IgD-negative memory B cell (primary cell): ENCODE measurements around the gene CDKN2B-AS1. TPM values are rescaled to one million over a fixed set of nuclear protein-coding genes. Genes with fewer than 3 reads are reported as not detected.

Source experiments
- H3K27ac Mint-ChIP-seq, 3 donors: one replicate each; pipeline ENCODE4 v1.8.0; 2020 to 2022; ENCODE audit warnings: mild to moderate bottlenecking in 3 of 3, mixed read lengths in 3 of 3, moderate library complexity in 1 of 3
- H3K27me3 Mint-ChIP-seq: one replicate; pipeline ENCODE4 v1.8.0; 2021; ENCODE audit warnings: mixed read lengths
- H3K36me3 Mint-ChIP-seq: one replicate; pipeline ENCODE4 v1.8.0; 2020; ENCODE audit warnings: mild to moderate bottlenecking, mixed read lengths
- H3K4me1 Mint-ChIP-seq, 3 donors: one replicate each; pipeline ENCODE4 v1.8.0; 2020 to 2022; ENCODE audit warnings: mixed read lengths in 3 of 3, mild to moderate bottlenecking in 1 of 3
- H3K4me3 Mint-ChIP-seq, 4 donors: one replicate each; pipeline ENCODE4 v1.8.0; 2020 to 2022; ENCODE audit warnings: mild to moderate bottlenecking in 4 of 4, mixed read lengths in 4 of 4, moderate library complexity in 3 of 4
- H3K9me3 Mint-ChIP-seq, 3 donors: one replicate each; pipeline ENCODE4 v1.8.0; 2020 to 2021; ENCODE audit warnings: mixed read lengths in 3 of 3, mild to moderate bottlenecking in 1 of 3
- polyA plus RNA-seq: library from polyadenylated mRNA; unstranded; fragments of 300-500 nt; fragmentation: Illumina TruSeq; gene quantifications from one replicate; pipeline ENCODE4 v1.2.3, GENCODE V29; 2021

The CDKN2B-AS1 gene
- polyA plus RNA-seq, 1 donor from 2014 or later, result not detected

DNA sequence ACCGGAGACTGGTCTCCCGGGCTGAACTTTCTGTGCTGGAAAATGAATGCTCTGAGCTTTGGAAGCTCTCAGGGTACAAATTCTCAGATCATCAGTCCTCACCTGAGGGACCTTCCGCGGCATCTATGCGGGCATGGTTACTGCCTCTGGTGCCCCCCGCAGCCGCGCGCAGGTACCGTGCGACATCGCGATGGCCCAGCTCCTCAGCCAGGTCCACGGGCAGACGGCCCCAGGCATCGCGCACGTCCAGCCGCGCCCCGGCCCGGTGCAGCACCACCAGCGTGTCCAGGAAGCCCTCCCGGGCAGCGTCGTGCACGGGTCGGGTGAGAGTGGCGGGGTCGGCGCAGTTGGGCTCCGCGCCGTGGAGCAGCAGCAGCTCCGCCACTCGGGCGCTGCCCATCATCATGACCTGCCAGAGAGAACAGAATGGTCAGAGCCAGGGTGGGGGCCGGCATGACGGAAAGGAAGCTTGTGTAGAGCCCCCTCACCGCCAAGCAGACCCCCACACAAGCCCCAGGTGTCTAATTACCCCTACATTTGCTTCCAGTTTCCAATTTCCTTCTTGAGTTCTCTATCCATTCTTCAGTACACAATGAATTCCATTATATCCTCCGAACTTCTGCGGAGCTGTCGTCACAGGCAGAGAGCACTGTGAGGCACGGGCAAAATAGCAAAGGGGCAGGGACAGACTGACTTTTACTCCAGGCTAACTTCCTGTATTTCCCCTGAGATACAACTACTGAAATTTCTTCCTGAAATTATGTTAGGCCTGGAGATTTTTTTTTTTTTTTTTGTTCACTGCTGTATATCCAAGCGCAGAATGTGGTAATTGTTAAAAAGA is 23.6 kb upstream of the CDKN2B-AS1 start:
- Mint-ChIP-seq H3K9me3 (peaks cover 4 to 33% (median 14%) of the 10 kb centered on the region in 3 donors), H3K4me1 (peaks cover 18 to 30% (median 18%) of the 10 kb centered on the region in 3 donors), H3K27me3 (peaks cover 82% of the 10 kb centered on the region), H3K4me3 (peak overlapping the region in 3 of 4 donors; percentile 5 to 79 (median 51)), H3K36me3 (peaks cover 2% of the 10 kb centered on the region), H3K27ac (peak overlapping the region; percentile 0 to 93 (median 88))

DNA sequence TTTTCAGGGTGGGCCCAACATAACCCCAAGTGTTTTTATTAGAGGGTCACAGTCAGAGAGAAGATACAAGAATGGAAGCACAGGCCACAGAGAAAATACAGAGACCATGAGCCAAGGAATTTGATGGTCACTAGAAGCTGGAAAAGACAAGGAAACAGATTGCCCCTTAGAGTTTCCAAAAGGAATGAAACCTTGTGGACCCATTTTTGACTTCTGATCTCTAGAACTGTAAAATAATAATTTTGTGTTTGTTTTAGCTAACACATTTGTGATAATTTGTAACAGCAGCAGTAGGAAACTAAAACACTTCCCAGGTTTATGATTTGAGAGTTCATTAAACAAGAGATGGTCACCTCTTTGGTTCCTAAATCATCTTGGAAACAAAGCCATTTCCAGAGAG is 22.2 kb upstream of the CDKN2B-AS1 start:
- Mint-ChIP-seq H3K4me1 (peaks cover 18 to 28% (median 18%) of the 10 kb centered on the region in 3 donors), H3K36me3 (peaks cover 2% of the 10 kb centered on the region), H3K27ac (peak overlapping the region in 1 of 3 donors; percentile 79), H3K27me3 (peaks cover 81% of the 10 kb centered on the region), H3K4me3 (peak overlapping the region in 1 of 4 donors; percentile 5), H3K9me3 (peaks cover 4 to 31% (median 14%) of the 10 kb centered on the region in 3 donors)

DNA sequence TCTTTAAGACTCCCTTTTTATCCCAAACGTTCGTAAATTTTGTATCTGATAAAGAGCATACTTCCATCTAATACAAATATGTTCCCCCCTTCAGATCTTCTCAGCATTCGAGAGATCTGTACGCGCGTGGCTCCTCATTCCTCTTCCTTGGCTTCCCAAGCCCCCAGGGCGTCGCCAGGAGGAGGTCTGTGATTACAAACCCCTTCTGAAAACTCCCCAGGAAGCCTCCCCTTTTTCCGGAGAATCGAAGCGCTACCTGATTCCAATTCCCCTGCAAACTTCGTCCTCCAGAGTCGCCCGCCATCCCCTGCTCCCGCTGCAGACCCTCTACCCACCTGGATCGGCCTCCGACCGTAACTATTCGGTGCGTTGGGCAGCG is 20.3 kb upstream of the CDKN2B-AS1 start:
- peaks cover 72% of the 10 kb centered on the region for H3K27me3 Mint-ChIP-seq
- peaks cover 2% of the 10 kb centered on the region for H3K36me3 Mint-ChIP-seq
- H3K4me3 Mint-ChIP-seq, result peak overlapping the region; percentile 81 to 90 (median 89)
- H3K27ac Mint-ChIP-seq, result peak overlapping the region; percentile 28 to 95 (median 83)
- H3K9me3 Mint-ChIP-seq, result peaks cover 2 to 23% (median 9%) of the 10 kb centered on the region in 3 donors
- H3K4me1 Mint-ChIP-seq, result peaks cover 17 to 24% (median 18%) of the 10 kb centered on the region in 3 donors

DNA sequence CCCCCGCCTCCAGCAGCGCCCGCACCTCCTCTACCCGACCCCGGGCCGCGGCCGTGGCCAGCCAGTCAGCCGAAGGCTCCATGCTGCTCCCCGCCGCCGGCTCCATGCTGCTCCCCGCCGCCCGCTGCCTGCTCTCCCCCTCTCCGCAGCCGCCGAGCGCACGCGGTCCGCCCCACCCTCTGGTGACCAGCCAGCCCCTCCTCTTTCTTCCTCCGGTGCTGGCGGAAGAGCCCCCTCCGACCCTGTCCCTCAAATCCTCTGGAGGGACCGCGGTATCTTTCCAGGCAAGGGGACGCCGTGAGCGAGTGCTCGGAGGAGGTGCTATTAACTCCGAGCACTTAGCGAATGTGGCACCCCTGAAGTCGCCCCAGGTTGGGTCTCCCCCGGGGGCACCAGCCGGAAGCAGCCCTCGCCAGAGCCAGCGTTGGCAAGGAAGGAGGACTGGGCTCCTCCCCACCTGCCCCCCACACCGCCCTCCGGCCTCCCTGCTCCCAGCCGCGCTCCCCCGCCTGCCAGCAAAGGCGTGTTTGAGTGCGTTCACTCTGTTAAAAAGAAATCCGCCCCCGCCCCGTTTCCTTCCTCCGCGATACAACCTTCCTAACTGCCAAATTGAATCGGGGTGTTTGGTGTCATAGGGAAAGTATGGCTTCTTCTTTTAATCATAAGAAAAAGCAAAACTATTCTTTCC is 19.7 kb upstream of the CDKN2B-AS1 start:
- Mint-ChIP-seq H3K27me3 (peaks cover 73% of the 10 kb centered on the region), H3K36me3 (peaks cover 2% of the 10 kb centered on the region), H3K27ac (peak overlapping the region; percentile 83 to 95 (median 85)), H3K9me3 (peaks cover 1 to 21% (median 8%) of the 10 kb centered on the region in 3 donors), H3K4me3 (peak overlapping the region; percentile 81 to 90 (median 89)), H3K4me1 (peaks cover 16 to 23% (median 18%) of the 10 kb centered on the region in 3 donors)

DNA sequence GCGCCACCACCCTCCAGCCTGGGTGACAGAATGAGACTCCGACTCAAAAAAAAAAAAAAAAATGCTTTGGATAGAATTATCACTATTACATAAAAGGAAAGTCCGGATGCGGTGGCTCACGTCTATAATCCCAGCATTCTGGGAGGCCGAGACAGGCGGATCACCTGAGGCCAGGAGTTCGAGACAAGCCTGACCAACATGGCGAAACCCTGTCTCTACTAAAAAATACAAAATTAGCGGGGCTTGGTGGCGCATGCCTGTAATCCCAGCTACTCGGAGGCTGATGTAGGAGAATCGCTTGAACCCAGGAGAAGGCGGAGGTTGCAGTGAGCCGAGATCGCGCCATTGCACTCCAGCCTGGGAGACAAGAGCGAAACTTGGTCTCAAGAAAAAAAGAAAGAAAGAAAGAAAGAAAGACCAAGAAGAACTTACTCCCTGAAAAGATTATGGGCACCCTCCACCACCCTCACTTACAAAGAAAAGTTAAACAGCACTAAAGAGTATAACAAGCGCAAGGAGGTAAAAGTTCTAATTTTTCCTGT is 18.2 kb upstream of the CDKN2B-AS1 start:
- Mint-ChIP-seq H3K27ac (peak overlapping the region in 2 of 3 donors; percentile 53 to 83), H3K36me3 (peaks cover 2% of the 10 kb centered on the region), H3K4me3 (peak overlapping the region in 1 of 4 donors; percentile 48), H3K9me3 (peaks cover 1 to 16% (median 4%) of the 10 kb centered on the region in 3 donors), H3K4me1 (peaks cover 14 to 20% (median 14%) of the 10 kb centered on the region in 3 donors), H3K27me3 (peaks cover 60% of the 10 kb centered on the region)

DNA sequence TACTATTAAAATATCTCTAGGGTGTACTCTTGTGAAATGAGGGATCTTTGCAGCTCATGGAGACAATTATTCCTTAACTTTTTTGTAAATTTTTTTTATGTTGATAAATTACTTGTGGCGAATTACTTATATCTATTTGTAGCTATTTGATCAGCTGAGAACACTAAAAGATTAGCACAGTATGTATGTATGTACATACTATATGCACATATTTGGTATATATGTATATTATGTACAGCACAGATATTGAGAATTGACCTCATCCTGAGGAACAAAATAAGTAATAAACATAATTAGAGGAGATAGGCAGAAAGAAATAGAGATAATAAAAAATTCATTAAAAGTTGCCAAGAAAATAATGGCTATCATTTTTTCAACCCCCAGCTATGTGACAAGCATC is 12.2 kb upstream of the CDKN2B-AS1 start:
- no peaks in the 10 kb centered on the region for H3K36me3 Mint-ChIP-seq
- H3K27me3 Mint-ChIP-seq, result peaks cover 28% of the 10 kb centered on the region
- H3K27ac Mint-ChIP-seq, result no peak overlapping the region
- peaks cover 0 to 3% (median 1%) of the 10 kb centered on the region in 3 donors for H3K9me3 Mint-ChIP-seq
- no peak overlapping the region for H3K4me3 Mint-ChIP-seq
- H3K4me1 Mint-ChIP-seq, result peaks cover 2 to 5% (median 2%) of the 10 kb centered on the region in 3 donors

DNA sequence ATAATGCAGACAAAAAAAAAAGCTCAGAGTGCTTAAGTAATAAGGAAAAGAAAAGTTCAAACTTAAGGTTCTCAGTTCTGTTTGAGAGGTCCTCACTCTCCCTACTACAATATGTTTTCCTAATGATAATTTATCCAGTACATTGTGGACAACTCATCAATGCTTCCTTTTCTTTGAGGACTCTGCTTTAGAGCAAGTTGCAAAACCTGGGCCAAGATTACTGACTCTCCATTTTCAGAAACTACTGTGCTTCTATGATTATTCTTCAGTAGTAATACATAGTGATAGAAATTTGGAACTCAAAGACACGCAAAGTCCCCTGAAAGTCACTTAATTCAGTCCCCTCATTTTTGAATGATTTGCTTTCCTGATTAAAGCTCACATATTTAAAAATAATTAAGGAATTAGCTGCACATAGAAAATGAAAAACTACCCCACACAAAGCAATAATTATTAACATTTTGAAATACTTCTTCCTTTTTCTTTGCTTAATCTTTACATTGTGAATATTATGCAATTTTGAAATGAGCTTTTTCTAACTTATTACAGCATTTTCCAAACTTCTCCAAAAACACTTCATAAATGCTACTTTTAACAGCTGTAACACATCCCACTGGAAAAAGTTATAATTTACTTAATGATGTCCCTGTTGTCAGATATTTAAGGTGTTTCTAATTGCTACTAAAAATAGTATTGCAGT is 11.6 kb upstream of the CDKN2B-AS1 start:
- Mint-ChIP-seq H3K27me3 (peaks cover 30% of the 10 kb centered on the region), H3K27ac (peak overlapping the region in 1 of 3 donors; percentile 28), H3K4me1 (peaks cover 2 to 5% (median 2%) of the 10 kb centered on the region in 3 donors), H3K36me3 (no peaks in the 10 kb centered on the region), H3K9me3 (peaks cover 0 to 3% (median 1%) of the 10 kb centered on the region in 3 donors), H3K4me3 (no peak overlapping the region)

DNA sequence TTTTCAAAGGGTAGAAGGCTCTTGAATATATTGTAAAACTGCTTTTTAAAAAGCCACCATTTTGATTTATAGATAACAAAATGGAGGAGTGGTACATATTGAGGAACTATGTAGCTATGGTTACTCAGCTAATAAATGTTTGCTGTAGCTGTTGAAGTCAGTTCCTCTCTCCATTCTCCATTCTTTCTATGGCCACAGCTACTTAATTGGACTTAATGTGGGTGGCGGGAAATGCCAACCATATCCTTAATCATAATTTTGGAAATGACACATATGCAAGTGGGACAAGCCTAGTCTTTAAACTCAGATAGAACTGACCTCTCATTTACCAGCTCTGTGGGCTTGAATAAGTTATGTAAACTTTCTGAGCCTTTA is 11.0 kb upstream of the CDKN2B-AS1 start:
- Mint-ChIP-seq H3K9me3 (peaks cover 0 to 3% (median 1%) of the 10 kb centered on the region in 3 donors), H3K27me3 (peaks cover 33% of the 10 kb centered on the region), H3K4me3 (no peak overlapping the region), H3K36me3 (no peaks in the 10 kb centered on the region), H3K4me1 (peaks cover 2 to 5% (median 2%) of the 10 kb centered on the region in 3 donors), H3K27ac (peak overlapping the region in 1 of 3 donors; percentile 28)

DNA sequence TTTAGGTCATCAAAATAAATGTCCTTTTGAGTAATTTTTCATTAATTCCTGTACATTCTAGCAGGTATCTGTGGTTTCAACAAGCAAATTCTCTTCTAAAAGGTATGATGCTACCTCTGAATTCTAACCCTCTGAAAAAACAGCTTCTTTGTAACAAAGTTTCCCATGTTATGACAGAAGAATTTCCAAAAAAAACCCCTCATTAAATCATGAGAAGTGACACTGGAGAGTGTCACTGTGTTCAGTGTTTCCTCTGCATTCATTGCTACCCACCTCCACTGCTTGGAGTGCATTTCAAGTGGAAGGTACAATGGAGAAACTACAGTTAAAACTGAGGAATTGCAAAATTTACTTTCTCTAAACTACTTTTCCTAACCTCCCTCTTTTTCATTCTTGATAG is 10.5 kb upstream of the CDKN2B-AS1 start:
- H3K27ac Mint-ChIP-seq, result no peak overlapping the region
- peaks cover 2 to 5% (median 2%) of the 10 kb centered on the region in 3 donors for H3K4me1 Mint-ChIP-seq
- H3K27me3 Mint-ChIP-seq, result peaks cover 28% of the 10 kb centered on the region
- no peaks in the 10 kb centered on the region for H3K36me3 Mint-ChIP-seq
- H3K4me3 Mint-ChIP-seq, result no peak overlapping the region
- peaks cover 0 to 3% (median 0%) of the 10 kb centered on the region in 3 donors for H3K9me3 Mint-ChIP-seq

DNA sequence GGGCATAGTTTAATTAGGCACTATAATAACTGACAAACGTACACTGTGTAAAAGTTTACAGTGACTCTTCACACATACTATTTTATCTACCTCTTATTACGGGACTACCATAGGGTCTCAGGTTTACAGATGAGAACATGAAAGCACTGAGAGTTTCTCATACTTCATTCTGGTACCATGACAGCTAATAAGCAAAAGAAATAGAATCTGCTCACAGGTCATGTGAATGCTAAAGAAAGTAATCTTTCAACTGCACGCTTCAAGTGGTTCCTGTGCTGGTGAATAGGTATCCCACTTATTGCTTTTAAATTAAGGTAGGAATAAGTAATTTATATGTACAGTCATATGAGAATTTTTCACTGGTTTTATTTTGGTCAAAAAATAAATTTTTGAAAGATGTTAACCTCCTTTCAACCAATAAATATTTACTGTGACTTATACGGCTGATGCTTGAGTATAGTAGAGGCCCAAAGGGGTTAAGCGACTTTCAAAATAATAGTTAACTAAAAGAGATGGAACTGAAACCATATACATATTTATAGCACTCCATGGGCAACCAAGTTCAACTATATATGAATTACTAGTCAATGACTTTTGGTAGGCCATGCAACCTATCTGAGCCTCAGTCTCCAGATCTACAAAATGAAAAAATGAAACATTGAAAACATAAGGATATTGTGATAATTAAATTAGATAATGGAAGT is 8.5 kb upstream of the CDKN2B-AS1 start:
- no peaks in the 10 kb centered on the region for H3K9me3 Mint-ChIP-seq
- H3K36me3 Mint-ChIP-seq, result peaks cover 2% of the 10 kb centered on the region
- H3K27me3 Mint-ChIP-seq, result peaks cover 31% of the 10 kb centered on the region

DNA sequence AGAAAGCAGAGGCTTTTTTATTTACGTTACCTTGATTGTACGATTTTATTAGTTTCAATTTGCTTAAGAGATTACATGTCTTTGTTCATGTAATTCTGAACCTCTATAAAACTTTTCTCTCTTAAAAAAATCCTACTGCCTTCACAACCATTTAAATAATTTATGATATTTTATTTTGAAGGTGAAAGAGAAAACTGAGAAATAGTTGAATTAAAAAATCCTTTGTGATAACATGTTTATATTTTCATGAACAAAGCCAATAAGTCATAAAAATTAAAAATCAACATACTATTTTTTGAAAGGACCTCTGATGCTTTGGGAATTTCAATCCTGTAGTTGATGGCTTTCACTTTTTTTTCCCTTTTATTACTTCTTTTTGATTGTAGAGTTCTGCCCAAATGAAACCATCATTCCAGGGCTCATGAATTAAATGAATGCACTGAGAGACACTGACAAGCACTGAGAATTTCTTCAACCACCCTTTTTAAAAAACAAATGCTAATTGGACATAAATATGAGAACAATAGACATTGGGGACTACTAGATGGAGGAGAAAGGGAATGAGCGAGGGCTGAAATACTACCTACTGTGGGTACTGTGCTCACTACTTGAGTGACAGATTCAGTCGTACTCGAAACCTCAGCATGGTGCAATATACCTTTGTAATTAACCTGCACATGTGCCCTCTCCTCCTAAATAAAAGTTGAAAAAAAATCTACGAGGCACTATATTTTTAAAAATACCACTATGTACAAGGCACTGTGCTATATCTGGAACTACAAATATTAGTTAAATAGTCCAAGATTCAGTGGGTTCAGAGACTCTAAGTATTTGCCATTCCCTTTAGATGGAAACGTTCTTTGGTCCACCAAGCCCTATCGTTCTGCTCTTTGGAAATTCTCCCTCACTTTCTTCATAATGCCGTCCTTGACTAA is 6.3 kb upstream of the CDKN2B-AS1 start:
- Mint-ChIP-seq H3K4me3 (no peak overlapping the region), H3K36me3 (peaks cover 2% of the 10 kb centered on the region), H3K4me1 (peaks cover 4 to 12% (median 5%) of the 10 kb centered on the region in 3 donors), H3K27ac (peak overlapping the region in 2 of 3 donors; percentile 21 to 35), H3K27me3 (peaks cover 31% of the 10 kb centered on the region), H3K9me3 (no peaks in the 10 kb centered on the region)

More for the DNA sequence above, 8.5 kb upstream of the CDKN2B-AS1 start:
- H3K4me3 Mint-ChIP-seq, result no peak overlapping the region
- H3K4me1 Mint-ChIP-seq, result peaks cover 2 to 5% (median 2%) of the 10 kb centered on the region in 3 donors
- H3K27ac Mint-ChIP-seq, result no peak overlapping the region

DNA sequence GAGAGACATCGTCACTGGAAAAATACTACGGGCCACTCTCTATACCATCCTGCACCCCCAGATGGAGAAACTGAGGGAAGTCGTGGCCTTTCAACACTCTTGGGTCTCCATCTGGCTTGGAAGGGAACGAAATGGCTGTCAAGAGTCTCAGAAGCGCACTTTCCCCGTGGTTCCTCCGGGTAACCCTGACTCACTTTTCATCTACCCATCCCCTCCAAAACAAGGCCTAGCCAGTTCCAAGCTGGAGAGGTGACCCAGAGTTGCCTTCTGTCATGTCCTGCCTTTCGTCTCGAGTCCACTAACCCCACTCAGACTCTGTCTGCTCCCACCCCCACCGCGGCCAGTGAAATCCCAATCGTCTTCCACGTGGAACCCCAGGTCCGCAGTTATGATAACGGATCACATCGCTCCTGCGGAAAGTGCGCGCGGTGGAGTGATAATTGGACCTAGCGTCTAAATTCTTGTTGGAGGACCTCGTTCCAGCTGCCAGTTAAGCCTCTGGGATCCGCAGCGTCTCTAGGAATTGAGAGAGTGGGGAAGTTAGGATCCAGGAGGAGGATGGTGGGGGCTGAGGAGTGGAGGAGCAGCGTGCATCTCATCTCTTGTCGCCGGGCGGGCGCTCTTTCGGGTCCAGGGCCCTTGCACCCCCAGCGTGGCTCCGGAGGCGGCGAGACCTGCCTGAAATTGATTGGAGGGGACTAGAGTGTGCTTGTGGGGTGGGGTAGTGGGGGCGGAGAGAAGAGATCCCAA is 5.0 kb upstream of the CDKN2B-AS1 start:
- no peaks in the 10 kb centered on the region for H3K9me3 Mint-ChIP-seq
- peaks cover 26% of the 10 kb centered on the region for H3K27me3 Mint-ChIP-seq
- peak overlapping the region in 2 of 4 donors; percentile 53 to 65 for H3K4me3 Mint-ChIP-seq
- H3K4me1 Mint-ChIP-seq, result peaks cover 10 to 13% (median 11%) of the 10 kb centered on the region in 3 donors
- peaks cover 2% of the 10 kb centered on the region for H3K36me3 Mint-ChIP-seq
- peak overlapping the region in 2 of 3 donors; percentile 70 to 74 for H3K27ac Mint-ChIP-seq
